Cardiac fibroblast (primary cell): ENCODE measurements around the gene TTC3.

Experiments used
- DNase-seq, 2 donors: peaks; one replicate each; pipeline versions ENCODE4 v3.0.0 to v3.0.0-alpha.2; 2010; ENCODE audit warnings: low read depth in 2 of 2
- H3K4me3 ChIP-seq, 2 donors: replicated peaks in 1 of 2; 1 replicate in 1 of 2; 2 replicates in 1 of 2; pipeline ENCODE4 v1.5.1; 2011; ENCODE audit warnings: low read depth in 2 of 2, low read length in 2 of 2, mild to moderate bottlenecking in 2 of 2, moderate library complexity in 1 of 2
- CTCF ChIP-seq: IDR thresholded peaks from one replicate; pipeline ENCODE4 v1.5.1; 2011; ENCODE audit warnings: low read depth, mild to moderate bottlenecking, low read length, inconsistent platforms

TTC3 gene

DNA sequence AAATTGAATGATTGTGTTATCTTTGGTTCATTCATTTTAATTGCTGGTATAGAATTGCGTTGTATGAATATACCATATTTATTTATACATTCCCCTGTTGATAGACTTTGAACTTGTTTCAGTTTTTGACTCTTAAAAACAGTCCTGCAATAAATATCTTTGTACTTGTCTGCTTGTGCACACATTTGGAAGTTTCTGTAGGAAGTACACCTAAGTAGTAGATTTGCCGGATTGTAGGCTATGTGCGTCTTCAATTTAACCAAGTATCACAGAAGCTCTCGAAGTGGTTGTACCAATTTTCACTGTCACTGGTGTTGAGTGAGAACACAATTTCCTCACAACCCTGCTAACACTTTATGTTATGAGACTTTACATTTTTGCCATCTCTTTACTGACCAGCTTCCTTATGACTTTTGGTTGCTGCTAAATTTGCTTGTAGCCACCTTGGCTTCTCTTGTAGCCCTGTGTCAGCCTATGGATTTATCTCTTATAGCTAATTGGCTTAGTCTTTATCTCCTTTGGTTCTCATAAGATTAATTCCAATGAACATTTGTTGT is 2.2 kb downstream of the TTC3 start:
- DNase-seq, result no peak
- no peak for TF ChIP-seq CTCF
- no peak overlapping the region for H3K4me3 ChIP-seq

DNA sequence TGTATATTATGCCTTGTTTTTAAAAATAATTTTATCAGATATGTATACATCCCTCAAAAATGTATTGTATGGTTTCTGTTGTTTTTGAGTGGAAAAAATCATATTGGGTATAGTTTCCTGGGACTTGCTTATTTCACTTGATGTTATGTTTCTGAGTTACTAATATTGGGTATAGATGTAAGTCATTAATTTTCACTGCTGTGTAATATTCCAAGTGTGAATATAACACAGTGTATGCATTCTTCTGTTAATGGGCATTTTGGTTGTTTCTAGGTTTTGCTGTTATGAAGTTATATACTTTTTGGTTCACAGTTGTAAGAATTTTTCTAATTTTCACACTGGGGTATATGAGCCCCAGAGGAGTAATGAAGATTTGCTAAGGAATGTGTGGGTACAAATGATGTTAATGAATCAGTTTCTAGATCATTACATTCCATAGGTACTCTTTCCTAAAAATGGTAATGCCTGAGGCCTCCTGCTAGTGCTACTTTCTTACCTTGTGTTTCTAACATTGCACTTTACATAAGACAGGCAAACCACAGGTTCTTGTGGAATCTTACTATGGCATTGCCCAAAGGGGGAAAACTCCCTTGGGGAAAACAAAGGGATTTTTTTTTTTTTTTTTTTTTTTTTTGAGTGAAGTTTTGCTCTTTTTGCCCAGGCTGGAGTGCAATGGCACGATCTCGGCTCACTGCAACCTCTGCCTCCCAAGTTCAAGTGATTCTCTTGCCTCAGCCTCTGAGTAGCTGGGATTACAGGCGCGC is 3.2 kb downstream of the TTC3 start:
- no peak overlapping the region for H3K4me3 ChIP-seq
- no peak for TF ChIP-seq CTCF
- no peak for DNase-seq

GRCh38 chr21:37077403-37077802 is 4.3 kb downstream of the TTC3 start:
- no peak for DNase-seq
- no peak for TF ChIP-seq CTCF
- no peak overlapping the region for H3K4me3 ChIP-seq

- H3K4me3 ChIP-seq, result no peak overlapping the region
- DNase-seq, result no peak
- TF ChIP-seq CTCF, result peak; percentile 34
Measured at GRCh38 chr21:37079211-37079824, 6.3 kb downstream of the TTC3 start.

GRCh38 chr21:37082375-37082774 is 9.3 kb downstream of the TTC3 start:
- H3K4me3 ChIP-seq, result no peak overlapping the region
- no peak for DNase-seq

GRCh38 chr21:37082856-37083528 is 9.9 kb downstream of the TTC3 start:
- no peak for DNase-seq
- no peak for TF ChIP-seq CTCF
- H3K4me3 ChIP-seq, result no peak overlapping the region

More at GRCh38 chr21:37082375-37082774, 9.3 kb downstream of the TTC3 start:
- no peak for TF ChIP-seq CTCF
